SW480 (cell line): ENCODE data around the gene CYP2W1.
"Not testable (repeated sequence)": the region's sequence is repeated elsewhere in the genome, so short reads cannot be mapped to it uniquely, and the experiment has no call there.

Experiments used
- DNase-seq: peaks from one replicate; pipeline ENCODE4 v3.0.0-alpha.2; 2016; ENCODE audit warnings: low spot score

Gene CYP2W1

DNA sequence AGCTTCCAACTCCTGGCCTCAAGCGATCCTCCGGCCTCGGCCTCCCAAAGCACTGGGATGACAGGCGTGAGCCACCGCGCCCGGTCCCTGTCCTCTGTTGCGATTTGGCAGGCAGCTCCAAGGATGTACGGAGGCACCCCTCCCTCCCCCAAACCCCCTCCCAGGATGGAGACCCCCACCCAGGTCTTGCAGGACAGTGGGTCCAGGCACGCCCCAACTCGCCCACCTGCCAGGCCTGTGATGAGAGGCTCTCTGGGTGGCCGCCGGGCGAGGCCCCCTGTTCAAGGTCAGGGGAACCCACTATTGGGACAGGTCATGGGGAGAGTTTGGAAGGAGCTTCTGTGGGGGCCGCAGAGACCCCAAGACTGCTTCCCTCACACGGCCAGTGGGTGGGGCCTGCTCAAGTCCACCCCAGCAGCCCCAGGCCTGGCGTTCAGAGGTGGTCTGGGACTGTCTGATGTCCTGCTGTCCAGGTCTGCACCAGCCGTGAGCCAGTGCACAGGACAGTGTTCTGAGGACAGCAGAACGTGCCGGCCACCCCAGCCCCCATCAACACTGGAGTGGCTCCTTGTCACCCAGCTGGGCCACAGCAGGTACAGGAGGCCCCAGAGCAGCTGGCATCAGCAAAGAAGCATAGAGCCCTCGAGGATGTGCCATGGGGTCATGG is 31.0 kb upstream of the CYP2W1 start:
- no peak for DNase-seq

GRCh38 chr7:952548-953441 is 30.2 kb upstream of the CYP2W1 start:
- no peak for DNase-seq

- DNase-seq = peak; percentile 85
Measured at GRCh38 chr7:953547-954327, 29.2 kb upstream of the CYP2W1 start.

DNA sequence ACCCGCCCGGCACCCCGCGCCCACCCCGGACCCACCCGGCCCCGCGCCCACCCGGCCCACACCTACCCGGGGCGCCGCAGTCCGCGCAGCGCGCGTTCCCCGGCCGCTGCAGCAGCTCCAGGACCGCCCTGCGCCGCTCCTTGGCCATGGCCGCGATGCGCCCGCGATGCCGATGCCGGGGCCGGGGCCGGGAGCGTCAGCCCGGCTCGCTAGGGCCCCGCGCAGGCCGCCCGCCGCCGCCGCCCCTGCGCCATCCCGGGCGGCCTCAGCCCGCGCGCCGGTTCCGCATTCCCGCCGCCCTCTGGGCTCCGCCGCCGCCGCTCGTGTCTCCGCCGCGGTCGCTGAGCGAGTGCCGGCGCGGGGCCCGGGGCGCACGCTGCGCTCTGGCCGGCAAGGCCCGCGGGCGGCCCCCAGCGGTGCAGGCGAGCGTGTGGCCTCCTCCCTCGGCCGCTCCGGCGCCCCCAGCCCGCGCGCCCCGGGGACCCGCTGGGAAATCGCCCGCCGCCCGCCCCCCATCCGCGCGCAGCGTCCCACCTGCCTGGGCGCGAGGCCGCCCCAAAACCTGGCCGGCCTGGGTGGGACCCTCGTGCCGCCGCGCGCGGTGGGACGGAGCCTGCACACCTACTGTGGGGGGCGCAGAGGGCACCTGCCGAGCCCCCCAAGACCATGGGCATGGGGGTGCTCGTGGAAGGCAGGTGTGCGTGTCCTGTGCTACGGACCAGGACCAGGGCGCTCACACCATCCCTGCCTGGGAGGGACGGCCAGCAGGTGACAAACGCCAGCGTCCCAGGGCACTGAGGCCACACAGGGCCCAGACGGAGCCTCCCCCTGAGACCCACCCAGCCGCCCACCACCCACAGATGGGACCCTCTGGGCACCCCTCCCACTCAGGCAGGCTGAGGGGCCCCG is 28.4 kb upstream of the CYP2W1 start, which contains the start of gene ADAP1:
ADAP1 (minus strand) TSS at position 351 of the 909 bp plus-strand sequence; CDS start at position 148, 203 bp downstream.
- peak; percentile 64 for DNase-seq

DNA sequence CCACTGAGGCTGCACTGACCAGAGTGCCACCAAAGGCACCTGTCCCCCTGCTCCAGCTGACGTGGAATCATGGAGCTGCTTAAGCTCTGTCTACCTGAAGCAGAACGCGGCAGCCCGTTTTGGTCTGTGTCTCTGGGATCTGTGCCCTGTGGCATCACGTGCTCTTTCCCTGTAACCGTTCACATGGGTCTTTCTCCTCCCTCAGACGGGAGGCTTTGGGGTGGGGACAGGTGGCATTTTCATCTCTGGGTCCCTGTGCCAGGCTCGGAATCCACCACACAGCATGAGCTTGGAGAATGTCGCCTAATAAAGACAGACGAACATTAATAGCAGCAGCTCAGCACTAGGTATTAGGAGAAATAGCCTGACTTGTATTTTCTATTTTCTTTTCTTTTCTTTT is 26.9 kb upstream of the CYP2W1 start:
- no peak for DNase-seq

DNA sequence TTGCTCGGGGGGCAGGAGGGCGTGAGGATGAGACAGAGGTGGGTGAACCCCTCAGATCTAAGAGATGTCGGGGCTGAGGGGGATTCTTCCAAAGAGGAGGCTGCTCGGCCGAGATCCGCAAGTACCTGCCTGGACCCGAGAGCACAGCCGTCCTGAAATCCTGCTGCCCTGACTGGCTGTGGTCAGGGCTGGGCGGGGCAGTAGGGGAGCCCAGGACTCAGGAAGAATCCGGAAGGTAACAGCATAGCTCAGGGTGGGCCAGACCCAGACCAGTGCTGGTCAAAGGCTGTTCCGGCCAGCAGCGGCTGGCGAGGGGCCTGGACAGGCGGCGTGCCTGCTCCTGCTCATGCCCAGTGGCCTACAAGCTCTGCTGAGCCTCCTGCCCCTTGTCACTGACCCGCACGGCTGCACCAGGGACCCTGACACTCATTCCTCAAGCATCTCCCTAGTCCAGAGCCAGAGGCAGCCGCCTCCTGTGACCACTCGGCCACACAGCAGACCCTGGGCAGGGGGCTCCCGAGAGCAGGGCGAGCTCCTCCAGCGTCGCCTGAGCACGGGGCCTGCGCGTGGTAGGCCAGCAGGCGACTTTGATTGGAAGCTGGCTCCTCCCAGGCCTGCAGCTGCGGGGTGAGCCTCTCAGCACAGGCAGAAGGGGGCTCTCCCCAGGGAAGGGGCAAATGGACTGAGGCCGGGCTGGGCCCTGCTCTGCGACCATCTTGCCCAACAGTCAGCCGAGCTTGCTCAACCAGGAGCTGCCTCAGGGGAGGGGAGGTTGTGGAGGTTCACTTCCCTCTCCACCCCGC is 25.4 kb upstream of the CYP2W1 start:
- peak; percentile 59 for DNase-seq

GRCh38 chr7:958221-959200 is 24.5 kb upstream of the CYP2W1 start:
- no peak for DNase-seq

- no peak for DNase-seq
Measured at GRCh38 chr7:959271-959670, 23.7 kb upstream of the CYP2W1 start.

DNA sequence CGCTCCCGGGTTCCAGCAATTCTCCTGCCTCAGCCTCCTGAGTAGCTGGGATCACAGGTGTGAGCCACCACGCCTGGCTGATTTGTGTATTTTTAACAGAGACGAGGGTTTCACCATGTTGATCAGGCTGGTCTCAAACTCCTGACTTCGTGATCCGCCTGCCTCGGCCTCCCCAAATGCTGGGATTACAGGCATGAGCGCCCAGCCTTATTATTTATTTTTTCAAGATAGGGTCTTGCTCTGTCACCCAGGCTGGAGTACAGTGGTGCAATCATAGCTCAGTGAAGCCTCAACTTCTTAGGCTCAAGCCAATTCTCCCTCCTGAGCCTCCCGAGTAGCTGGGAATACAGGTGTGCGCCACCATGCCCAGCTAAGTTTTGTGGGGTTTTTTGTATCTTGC is 23.2 kb upstream of the CYP2W1 start:
- DNase-seq = not testable (repeated sequence)

DNA sequence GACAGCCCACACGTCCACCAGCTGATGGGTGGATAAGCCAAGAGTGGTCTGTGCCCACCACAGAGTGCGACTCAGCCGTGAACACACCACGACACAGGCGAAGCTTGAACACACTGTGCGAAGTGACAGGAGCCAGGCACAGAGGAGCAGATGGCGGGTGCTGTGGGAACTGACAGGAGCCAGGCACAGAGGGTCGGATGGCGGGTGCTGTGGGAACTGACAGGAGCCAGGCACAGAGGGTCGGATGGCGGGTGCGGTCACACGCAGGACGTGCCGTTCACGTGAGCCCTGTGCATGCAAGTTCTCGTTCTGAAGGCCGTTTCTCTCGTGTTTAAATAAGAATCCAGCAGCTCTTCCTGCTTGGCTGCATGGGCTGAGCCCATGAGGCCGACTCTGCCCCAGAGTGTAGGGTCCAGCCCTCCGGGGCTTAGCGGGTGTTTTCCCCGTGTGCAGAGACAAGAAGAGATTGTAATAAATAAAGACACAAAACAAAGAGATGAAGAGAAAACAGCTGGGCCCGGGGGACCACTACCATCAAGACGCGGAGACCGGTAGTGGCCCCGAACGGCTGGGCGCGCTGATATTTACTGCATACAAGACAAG is 22.6 kb upstream of the CYP2W1 start:
- DNase-seq = no peak

- not testable (repeated sequence) for DNase-seq
Measured at GRCh38 chr7:960972-961371, 22.0 kb upstream of the CYP2W1 start.

GRCh38 chr7:961546-962400 is 21.2 kb upstream of the CYP2W1 start:
- no peak for DNase-seq

- no peak for DNase-seq
Measured at GRCh38 chr7:962401-963081, 20.4 kb upstream of the CYP2W1 start.

DNA sequence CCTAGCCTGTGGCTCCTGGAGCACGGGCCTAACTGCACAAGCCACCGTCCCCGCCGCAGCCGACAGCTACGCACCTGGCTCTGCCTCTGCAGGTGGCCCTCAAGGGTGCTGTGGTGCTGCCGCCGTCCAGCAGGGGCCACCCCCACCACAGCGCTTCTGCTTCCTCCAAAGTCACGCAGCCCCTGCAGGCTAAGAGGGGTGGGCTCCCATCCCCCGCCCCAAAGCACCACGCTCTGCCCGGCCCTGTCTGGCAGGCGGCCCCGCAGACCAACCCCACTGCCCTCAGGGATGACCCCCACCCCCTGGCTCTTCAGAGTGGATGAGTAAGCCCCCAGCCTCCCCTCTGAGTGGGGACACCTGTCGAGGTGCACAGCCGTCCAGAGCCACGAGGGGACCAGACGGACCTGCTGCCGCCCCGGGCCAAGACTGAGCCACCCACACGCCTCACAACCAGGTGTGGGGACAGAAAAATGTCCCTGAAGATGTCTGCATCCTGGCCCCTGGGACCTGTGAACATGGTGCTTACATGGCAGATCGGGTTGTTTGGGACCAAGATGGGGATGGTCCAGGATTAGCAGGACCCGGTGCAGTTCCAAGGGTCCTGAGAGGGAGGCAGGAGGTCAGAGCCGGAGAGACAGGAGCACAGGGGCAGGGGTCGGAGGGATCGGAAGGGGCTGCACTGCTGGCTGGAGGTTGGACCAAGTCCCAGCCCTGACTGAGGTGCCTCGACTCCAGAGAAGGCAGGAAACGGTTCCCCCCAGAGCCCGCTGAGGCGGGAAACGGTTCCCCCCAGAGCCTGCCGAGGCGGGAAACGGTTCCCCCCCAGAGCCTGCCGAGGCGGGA is 19.5 kb upstream of the CYP2W1 start:
- no peak for DNase-seq

DNA sequence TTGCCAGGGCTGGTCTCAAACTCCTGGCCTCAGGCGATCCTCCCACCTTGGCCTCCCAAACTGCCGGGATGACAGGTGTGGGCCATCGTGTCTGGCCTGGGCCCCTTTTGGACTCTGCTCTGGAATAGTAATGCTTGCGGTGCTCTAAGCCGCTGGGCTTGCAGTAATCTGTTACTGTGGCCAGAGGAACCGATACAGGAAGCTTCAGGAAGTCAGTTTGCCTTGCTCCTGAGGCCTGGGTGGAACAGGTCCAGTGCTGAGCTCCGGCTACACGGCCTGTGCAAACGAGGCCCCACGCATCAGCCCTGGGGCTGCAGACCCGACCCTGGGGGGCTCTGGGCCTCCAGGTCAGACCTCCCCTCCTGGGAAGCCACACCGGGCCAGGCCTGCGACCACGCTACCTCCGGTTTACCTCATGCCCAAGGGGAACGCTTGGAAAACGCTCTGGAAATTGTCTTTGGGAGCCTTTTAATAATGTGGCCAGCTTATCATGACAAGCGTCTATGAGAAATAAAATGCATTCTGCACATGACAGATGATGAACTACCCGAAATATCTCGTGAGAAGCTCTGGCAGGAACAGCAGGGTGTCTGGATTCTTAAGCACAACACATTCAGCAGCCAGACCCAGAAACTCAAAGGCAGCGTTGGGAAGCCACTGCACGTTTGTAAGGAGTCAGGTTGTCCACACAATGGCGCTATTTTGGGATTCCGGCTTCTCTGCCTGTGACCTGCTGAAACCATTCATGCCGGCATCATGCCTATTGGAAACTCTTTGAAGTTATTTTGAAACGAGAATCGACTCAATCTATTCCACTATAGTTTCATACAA is 18.4 kb upstream of the CYP2W1 start:
- DNase-seq = peak; percentile 62
